Activated B cell treated with CpG ODN at 0.5 μM for 24 hours (primary cell): Measurements from ENCODE around the gene BCAP31. TPM values are rescaled to one million over a fixed set of nuclear protein-coding genes. Genes with fewer than 3 reads are reported as not detected.
"Not testable (repeated sequence)": the region's sequence is repeated elsewhere in the genome, so short reads cannot be mapped to it uniquely, and the experiment has no call there.

Source experiments
- ATAC-seq: fragments of 200-7000 bp; cut with Tn5 transposase; one replicate; pipeline ENCODE4 v1.10.0; 2021; ENCODE audit warnings: low read depth, mild to moderate bottlenecking, moderate library complexity
- CTCF ChIA-PET: fragments of 350-600 bp; sonication (Branson Sonifier 250); formaldehyde crosslinking; loops from one replicate; lab custom pipeline; 2021; ENCODE audit warnings: antibody characterized with exemption; lab: Charles Lee
- POLR2A ChIA-PET: fragments of 350-600 bp; sonication (Branson Sonifier 250); formaldehyde crosslinking; loops from one replicate; lab custom pipeline; 2021; ENCODE audit warnings: antibody characterized with exemption; lab: Charles Lee
- DNase-seq: peaks from one replicate; pipeline ENCODE4 v3.0.0; 2022
- H3K27ac Mint-ChIP-seq: one replicate; pipeline ENCODE4 v1.8.0; 2020; ENCODE audit warnings: mixed read lengths
- H3K27me3 Mint-ChIP-seq: one replicate; pipeline ENCODE4 v1.8.0; 2021; ENCODE audit warnings: mixed read lengths
- H3K36me3 Mint-ChIP-seq: one replicate; pipeline ENCODE4 v1.8.0; 2021; ENCODE audit warnings: low read depth, mixed read lengths
- H3K4me1 Mint-ChIP-seq: one replicate; pipeline ENCODE4 v1.8.0; 2021; ENCODE audit warnings: mixed read lengths
- H3K4me3 Mint-ChIP-seq: one replicate; pipeline ENCODE4 v1.8.0; 2020; ENCODE audit warnings: mild to moderate bottlenecking, mixed read lengths
- H3K9me3 Mint-ChIP-seq: one replicate; pipeline ENCODE4 v1.8.0; 2020; ENCODE audit warnings: mixed read lengths
- intact Hi-C: fragments of 100-400 bp; cut with micrococcal nuclease; formaldehyde crosslinking; loops from one replicate; pipeline ENCODE4 v1.15.1; 2024
- total RNA-seq: library from RNA; stranded (reverse); gene quantifications from 2 replicates; pipeline ENCODE4 v1.2.3, GENCODE V29; 2022
- TF ChIP-seq, protein P1 (sequence below): fragments of 200-600 bp; IDR thresholded peaks from one replicate; pipeline ENCODE4 v1.8.0; 2022; ENCODE audit warnings: antibody characterized with exemption, mild to moderate bottlenecking

Gene BCAP31
- total RNA-seq, 1 donor from 2014 or later, result 90.5 TPM

DNA sequence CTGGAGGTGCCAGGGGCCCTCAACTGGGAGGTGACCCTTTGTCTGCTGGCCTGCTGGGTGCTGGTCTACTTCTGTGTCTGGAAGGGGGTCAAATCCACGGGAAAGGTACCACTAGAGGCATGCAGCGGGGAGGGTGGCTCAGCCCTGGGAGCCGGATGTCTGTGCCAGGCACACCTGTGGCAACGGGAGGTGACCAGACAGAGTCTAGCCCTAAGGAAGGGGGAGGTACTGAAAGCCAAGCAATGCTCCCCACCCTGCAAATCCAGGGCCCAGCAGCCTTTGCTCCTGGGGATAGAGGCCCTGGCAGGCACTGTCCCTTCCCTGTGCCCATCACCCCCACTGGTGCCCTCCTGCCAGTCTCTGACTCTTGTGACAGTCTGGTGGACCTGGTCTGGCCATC is 32.2 kb downstream of the BCAP31 start:
- POLR2A ChIA-PET, result no interaction called here
- CTCF ChIA-PET, result no interaction called here
- H3K4me1 Mint-ChIP-seq, result no peaks in the 10 kb centered on the region
- intact Hi-C loops, result no loop called here
- ATAC-seq (no peak), DNase-seq (no peak)
- TF ChIP-seq, protein P1, sequence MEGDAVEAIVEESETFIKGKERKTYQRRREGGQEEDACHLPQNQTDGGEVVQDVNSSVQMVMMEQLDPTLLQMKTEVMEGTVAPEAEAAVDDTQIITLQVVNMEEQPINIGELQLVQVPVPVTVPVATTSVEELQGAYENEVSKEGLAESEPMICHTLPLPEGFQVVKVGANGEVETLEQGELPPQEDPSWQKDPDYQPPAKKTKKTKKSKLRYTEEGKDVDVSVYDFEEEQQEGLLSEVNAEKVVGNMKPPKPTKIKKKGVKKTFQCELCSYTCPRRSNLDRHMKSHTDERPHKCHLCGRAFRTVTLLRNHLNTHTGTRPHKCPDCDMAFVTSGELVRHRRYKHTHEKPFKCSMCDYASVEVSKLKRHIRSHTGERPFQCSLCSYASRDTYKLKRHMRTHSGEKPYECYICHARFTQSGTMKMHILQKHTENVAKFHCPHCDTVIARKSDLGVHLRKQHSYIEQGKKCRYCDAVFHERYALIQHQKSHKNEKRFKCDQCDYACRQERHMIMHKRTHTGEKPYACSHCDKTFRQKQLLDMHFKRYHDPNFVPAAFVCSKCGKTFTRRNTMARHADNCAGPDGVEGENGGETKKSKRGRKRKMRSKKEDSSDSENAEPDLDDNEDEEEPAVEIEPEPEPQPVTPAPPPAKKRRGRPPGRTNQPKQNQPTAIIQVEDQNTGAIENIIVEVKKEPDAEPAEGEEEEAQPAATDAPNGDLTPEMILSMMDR, result no peak
- no peak overlapping the region for H3K27ac Mint-ChIP-seq
- H3K4me3 Mint-ChIP-seq, result no peak overlapping the region
- H3K36me3 Mint-ChIP-seq, result peaks cover 13% of the 10 kb centered on the region
- peaks cover 3% of the 10 kb centered on the region for H3K27me3 Mint-ChIP-seq
- no peaks in the 10 kb centered on the region for H3K9me3 Mint-ChIP-seq

DNA sequence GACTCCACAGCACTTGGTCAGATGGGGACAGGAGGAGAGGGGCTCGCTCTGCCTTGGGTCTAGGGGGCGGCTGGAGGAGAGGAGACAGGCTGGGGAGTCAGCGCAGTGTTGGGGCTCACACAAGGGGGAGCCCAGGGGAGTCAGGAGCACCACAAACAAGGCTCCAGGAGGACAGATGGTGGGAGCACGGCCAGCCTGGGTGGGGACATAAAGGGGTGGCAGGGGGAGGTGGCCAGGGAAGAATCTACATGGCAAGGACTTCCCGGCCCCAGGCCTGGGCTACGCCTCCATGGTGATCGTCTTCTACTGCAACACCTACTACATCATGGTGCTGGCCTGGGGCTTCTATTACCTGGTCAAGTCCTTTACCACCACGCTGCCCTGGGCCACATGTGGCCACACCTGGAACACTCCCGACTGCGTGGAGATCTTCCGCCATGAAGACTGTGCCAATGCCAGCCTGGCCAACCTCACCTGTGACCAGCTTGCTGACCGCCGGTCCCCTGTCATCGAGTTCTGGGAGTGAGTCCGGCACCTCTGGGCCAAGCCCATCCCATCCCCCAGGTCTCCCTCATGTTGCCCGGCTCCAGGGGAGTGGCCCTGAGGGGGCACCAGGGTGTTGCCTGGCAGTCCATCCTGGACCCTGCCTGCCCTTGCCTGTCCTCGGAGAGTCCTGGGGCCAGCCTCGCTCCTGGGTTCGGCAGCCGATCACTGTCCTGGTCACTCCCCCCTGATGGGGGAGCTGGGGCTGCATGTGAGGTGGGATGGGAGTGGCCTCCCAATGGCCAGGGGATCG is 33.0 kb downstream of the BCAP31 start:
- intact Hi-C loops, H3K27me3 Mint-ChIP-seq: not testable (repeated sequence)

DNA sequence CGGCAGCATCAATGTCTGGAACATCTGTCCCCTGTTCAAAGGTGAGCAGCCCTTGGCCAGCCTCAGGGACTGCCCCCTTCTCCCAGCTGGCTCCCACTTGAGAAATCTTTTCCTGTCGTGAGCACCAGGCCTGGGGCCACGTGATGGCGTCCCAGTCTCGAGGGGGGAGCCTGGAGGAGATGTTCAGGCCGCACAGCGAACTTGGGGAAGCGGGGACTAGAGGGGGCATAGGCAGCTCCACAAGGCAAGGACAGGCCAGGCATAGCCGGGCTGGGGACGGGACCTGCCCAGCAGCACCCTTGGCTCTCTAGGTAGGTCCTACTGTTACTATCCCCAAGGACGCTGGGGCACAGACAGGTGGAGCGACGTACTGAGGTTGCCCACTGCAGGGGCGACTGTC is 33.7 kb downstream of the BCAP31 start:
- TF ChIP-seq, protein P1, result no peak
- Mint-ChIP-seq H3K27me3 (peaks cover 3% of the 10 kb centered on the region), H3K27ac (no peak overlapping the region), H3K36me3 (peaks cover 3% of the 10 kb centered on the region), H3K9me3 (no peaks in the 10 kb centered on the region), H3K4me1 (no peaks in the 10 kb centered on the region), H3K4me3 (no peak overlapping the region)
- DNase-seq (no peak), ATAC-seq (no peak)
- ChIA-PET POLR2A (no interaction called here), CTCF (no interaction called here)
- intact Hi-C loops, result no loop called here

More for the DNA sequence above, 33.0 kb downstream of the BCAP31 start:
- ATAC-seq, DNase-seq, CTCF ChIA-PET, H3K4me3 Mint-ChIP-seq, POLR2A ChIA-PET, H3K27ac Mint-ChIP-seq, H3K36me3 Mint-ChIP-seq, H3K4me1 Mint-ChIP-seq, H3K9me3 Mint-ChIP-seq: not testable (repeated sequence)

DNA sequence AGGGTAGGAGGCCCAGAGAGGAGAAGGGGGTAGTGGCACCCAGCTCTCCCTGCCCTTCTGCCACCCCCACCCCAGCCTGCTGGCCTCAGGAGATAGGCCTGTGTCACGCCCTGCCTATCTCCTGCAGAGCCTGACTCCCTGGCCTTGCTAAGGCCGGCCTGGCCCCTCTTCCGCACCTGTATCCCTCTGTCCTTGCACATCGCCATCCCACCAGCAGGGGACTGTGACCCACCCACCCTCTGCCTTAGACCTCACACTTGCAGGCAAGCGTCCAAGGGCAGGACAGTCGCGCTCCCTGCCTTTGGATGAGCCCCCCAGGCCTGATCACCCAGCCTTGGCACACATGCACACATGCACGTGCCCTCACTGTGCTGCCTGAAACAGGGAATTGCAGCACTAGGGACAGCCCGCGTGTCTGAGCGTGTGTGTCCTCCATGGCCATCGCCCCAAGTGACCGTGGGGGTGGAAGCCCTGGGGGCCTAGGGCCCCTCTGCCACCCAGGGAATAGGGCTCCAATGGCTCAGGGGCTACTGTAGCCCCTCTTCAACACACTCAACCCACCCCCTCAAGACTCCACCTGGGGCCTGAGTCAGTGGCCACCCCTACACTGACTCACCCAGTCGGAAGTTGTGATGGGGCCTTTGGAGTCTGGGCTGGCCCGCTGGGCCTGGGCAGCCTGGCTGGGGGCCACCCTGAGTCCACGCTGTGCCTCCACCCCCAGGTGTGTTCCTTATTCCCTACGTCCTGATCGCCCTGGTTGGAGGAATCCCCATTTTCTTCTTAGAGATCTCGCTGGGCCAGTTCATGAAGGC is 34.3 kb downstream of the BCAP31 start:
- DNase-seq (no peak), ATAC-seq (no peak)
- Mint-ChIP-seq H3K9me3 (no peaks in the 10 kb centered on the region), H3K36me3 (peaks cover 3% of the 10 kb centered on the region), H3K27me3 (peaks cover 3% of the 10 kb centered on the region), H3K4me1 (no peaks in the 10 kb centered on the region), H3K27ac (no peak overlapping the region), H3K4me3 (peak overlapping the region; percentile 28)
- TF ChIP-seq, protein P1, result no peak
- CTCF ChIA-PET, result no interaction called here
- POLR2A ChIA-PET, result no interaction called here
- intact Hi-C loops, result loop anchor here (5.0 to 10.0 kb wide), 2 partner anchors 32 to 75 kb away; partner anchors contain the start of genes ABCD1, BCAP31 and PLXNB3

DNA sequence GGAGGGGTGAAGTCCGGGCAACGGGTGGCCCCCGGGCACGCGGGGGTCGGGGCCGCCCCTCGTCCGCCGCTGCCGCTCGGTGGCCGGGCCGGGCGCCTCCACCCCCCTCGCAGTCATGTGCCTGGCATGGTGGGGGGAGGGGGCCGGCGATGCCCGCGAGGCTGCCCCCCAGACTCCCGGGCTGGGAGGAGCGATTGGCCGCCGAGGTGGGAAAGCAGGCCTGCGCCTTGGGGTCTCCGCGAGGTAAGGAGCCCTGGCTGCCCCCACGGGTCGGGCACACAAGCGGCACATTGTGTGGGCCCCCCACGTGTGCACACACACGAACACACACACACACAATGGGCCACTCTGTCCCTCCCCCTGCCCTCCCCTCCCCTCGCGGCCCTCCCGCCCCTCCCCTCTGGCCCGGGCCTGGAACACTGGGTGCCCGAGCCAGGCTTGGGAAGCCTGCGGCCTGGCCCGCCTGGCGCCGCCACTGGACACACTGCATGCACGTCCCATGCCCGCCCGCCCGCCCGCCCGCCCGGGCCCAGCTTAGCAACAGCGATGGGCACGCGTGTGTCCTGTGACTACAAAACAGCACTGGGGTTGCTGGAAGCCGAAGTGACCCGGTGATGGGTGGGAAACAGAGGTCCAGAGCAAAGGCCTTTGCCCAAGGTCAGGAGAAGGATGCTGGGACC is 35.1 kb downstream of the BCAP31 start:
- DNase-seq (no peak), ATAC-seq (no peak)
- Mint-ChIP-seq H3K9me3 (no peaks in the 10 kb centered on the region), H3K4me1 (no peaks in the 10 kb centered on the region), H3K27me3 (peaks cover 3% of the 10 kb centered on the region), H3K36me3 (peaks cover under 1% of the 10 kb centered on the region), H3K4me3 (no peak overlapping the region), H3K27ac (no peak overlapping the region)
- intact Hi-C loops, result loop anchor here (5.0 to 10.0 kb wide), 2 partner anchors 33 to 76 kb away; partner anchors contain the start of genes ABCD1, BCAP31 and PLXNB3
- ChIA-PET POLR2A (no interaction called here), CTCF (no interaction called here)
- TF ChIP-seq, protein P1, result no peak
